Hematopoietic multipotent progenitor cell treated with erythropoietin and hydrocortisone succinate and interleukin-3 and kit ligand, for 17 days (in vitro differentiated cells): ENCODE data around the gene ITIH4.

Experiments
- DNase-seq: peaks from one replicate; pipeline ENCODE4 v3.0.0-alpha.2; 2015; ENCODE audit warnings: low spot score

ITIH4 gene

DNA sequence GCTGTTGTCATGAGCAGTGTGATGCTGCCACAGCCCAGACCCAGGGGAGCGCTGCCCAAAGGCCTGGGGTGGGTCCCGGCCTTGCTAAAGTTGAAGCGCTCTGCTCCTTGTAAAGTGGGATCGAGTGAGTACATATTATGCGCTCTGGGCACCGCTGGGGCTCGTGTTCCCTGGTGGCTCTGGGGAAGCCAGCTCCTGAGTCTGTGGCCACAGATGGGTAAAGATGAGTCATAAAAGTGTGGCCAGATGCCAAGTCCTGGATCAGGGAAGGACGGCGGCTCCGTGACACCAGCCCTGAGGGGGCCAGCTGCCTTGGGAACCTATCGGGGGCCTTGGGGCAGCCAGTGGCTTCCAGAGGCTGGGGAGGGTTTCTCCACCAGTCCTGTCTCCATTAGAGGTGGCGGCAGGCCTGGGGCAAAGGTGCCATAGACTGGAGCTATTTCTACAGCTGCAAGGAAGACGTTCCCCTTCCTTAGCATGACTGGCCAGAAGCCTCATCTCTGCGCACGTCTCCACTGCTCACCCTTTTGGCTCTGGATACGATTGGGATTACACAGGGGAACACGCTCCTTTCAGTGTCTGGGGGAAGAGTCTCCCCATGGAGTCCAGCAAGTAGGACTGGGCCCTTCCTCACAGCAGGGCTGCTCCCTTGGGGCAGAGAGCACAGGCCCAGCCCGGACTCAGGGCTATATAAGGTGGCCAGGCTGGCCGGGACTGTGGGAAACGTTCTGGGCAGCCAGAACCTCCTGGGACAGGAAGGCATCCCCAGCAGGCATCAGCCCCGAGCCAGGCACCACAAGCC lies 1.2 kb upstream of the ITIH4 start:
- DNase-seq = no peak

- no peak for DNase-seq
Measured at GRCh38 chr3:52829906-52830463, 487 bp downstream of the ITIH4 start.

GRCh38 chr3:52829482-52829881 lies 990 bp downstream of the ITIH4 start:
- DNase-seq = no peak

GRCh38 chr3:52827866-52828376 lies 2.6 kb downstream of the ITIH4 start:
- DNase-seq = no peak

- no peak for DNase-seq
Measured at GRCh38 chr3:52827441-52827840, 3.0 kb downstream of the ITIH4 start.

DNA sequence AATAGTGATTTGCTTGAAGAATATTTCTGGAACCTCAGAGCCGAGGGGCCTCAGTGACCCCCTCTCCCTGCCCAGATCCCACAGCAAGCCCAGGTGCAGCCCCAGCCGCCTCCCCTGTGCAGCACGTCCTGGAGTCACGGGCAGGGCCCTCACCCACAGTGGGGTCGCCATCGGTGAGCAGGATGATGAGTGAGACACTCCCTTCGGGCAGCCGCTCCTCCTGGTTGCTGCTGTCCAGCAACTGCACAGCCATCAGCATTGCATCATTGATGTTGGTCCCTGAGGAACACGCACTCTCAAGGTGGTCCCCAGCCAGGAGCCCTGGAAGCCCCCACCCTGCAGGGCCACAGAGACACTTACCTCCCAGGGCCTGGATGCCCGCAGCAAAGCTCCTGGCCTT lies 6.4 kb downstream of the ITIH4 start:
- DNase-seq = no peak

GRCh38 chr3:52822363-52822762 lies 8.1 kb downstream of the ITIH4 start:
- no peak for DNase-seq

GRCh38 chr3:52820736-52821135 lies 9.7 kb downstream of the ITIH4 start:
- peak; percentile 10 for DNase-seq

- DNase-seq = no peak
Measured at GRCh38 chr3:52819936-52820335, 10.5 kb downstream of the ITIH4 start.

DNA sequence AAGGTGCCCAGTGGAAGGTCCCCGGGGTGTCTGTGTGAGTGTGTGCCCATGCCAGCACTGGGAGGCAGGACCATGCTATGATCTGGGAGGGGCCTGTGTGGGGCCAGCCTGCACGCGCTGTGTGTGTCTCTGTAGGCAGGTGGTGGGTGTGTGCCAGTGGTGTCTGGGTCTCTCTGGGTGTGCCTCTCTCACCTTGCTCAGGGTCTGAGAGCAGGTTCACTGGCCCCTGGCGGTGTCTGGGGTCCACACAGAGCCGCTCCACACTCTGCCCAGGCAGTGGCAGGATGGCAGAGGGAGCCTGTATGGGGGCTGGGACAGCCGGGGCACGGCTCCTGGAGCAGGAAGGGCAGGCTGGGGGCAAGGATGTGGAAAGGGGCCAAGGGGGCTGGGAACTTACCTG lies 12.6 kb downstream of the ITIH4 start:
- DNase-seq = no peak

GRCh38 chr3:52817221-52817620 lies 13.3 kb downstream of the ITIH4 start:
- no peak for DNase-seq

GRCh38 chr3:52816654-52817053 lies 13.8 kb downstream of the ITIH4 start:
- no peak for DNase-seq

DNA sequence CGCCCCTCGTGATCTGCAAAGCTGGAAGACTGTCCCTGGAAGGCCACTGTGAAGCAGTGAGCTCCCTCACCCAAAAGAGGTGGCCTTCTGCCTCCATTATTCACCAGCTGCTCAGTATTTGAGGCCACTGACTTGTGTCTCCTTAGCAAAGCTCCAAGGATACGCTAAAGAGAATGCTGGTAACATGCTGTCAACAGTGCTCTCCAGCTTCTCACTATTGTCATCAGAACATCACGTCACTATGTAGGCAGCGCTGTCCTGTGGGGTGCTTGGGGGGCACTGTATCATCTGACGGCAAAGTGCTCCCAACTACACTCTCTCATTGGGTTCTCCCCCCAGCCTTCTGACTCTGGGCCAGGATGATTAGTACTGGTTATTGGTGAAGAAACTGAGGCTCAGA lies 14.3 kb downstream of the ITIH4 start:
- DNase-seq = no peak

DNA sequence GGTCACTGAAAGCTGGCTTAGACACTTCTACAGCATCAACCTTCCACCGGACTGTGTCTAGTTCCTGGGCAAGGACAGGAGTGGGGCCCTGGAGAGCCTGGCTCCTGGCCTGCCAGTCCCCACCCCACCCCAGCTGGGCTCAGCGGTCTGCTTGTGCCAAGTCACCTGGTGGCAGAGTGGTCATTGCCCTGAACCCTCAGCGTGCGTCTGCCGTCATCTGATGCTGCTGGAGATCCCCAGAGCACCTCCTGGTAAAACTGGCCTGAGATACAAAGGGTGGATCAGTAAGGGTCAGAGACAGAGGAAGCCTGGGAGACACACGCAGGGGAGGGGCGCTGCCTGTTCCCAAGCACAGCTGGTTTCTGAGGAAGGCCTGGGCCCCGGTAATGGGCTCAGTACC lies 16.7 kb downstream of the ITIH4 start:
- DNase-seq = no peak

DNA sequence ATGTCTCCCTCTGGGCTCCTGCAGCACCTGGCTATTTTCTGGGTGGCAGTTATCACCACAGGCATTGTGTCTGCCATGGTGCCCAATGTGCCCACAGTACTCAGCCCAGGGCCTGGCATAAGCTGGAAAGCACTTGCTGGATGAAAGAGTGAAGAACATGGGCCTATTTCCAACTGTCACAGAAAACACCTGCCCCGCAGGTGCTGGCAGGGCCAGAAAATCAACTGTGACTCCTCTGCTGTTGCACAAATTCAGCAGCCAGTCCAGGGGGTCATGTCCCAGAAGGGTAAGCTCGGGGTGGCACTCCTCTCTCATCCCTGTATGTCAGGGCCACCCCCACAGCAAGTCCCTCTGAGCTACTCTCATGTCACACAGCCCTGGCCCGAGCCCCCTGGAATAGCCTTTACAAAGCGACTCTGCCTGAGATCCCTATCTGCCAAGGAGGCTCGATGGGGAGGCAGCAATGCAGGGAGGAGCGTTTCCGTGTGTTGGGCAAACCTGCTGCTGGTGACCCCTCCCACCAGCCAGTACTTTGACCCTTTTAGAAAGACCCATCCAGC lies 18.9 kb downstream of the ITIH4 start:
- DNase-seq = no peak

DNA sequence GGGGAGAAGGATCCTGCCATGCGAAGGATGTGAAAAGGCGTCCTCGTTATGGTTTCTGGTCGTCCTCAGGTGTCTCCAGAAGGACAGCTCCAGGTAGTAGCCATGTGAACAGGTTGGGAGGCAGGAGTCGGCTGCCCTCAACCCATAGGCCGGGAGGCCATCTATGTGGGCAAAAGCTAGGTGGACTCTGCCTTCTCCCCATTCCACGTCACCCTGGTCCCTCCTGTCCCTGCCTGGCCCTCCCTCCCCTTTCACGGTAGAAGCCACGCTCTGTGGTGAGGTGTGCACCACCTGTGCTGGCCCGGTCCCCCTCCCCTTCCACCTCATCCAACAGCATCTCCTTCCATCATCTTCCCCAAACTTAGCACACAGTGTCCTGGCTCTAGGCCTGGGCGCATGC lies 19.5 kb downstream of the ITIH4 start:
- no peak for DNase-seq

DNA sequence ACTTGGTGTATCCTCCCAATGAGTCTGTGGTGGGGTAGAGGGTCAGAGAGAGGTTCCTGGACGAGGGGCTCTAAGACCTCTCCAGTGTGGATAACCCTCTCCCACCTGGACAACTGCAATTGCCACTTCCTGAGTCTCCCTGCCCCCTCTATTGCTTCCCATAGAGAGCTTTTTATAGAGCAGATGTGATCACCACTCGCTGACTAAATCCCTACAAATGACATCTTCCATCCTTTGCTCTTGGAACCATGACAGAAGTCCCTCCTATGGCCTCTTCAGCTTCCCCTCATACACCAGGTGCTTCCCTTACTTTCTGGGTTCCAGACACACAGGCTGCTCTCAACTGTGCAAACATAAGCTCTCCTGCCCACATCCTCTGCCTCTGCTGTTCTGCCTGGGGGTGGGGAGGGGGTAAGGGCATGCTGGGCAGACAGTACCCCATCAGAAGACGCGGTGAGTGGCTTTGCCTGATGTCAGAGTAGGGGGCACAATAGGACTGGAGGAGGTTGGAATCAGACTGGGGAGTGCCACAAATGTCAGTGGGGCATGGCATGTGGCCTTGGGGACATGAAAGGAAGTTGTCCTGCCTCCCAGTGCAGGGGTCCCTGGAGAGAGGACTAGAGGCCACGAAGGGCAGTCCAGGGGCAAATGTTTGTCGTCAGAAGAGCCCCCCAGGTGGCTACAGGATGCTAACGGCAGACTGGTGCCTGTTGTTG lies 20.7 kb downstream of the ITIH4 start:
- no peak for DNase-seq

GRCh38 chr3:52809149-52809548 lies 21.3 kb downstream of the ITIH4 start:
- DNase-seq = no peak

- DNase-seq = no peak
Measured at GRCh38 chr3:52805270-52806039, 25.0 kb downstream of the ITIH4 start.

- no peak for DNase-seq
Measured at GRCh38 chr3:52801839-52802238, 28.6 kb downstream of the ITIH4 start.

- DNase-seq = no peak
Measured at GRCh38 chr3:52800079-52800478, 30.4 kb downstream of the ITIH4 start.

GRCh38 chr3:52798978-52799476 lies 31.4 kb downstream of the ITIH4 start:
- DNase-seq = peak; percentile 22
